Smooth muscle cell (in vitro differentiated cells): ENCODE measurements around the gene PCDHAC2. TPM values are rescaled to one million over a fixed set of nuclear protein-coding genes. Genes with fewer than 3 reads are reported as not detected.
A peak's percentile ranks its signal among the peaks of the same experiment; 100 is the strongest.

Experiments
- DNase-seq: peaks from one replicate; lab custom pipeline; 2025; ENCODE audit not compliant: unreplicated experiment; lab: John Stamatoyannopoulos, UW
- H2AFZ ChIP-seq: fragments of 200-600 bp; sonication (generic); 2 replicates; pipeline ENCODE4 v1.6.0; 2016; ENCODE audit warnings: antibody characterized with exemption, low read depth, mild to moderate bottlenecking
- H3F3A ChIP-seq: fragments of 200-600 bp; sonication (generic); 2 replicates; pipeline ENCODE4 v1.6.0; 2017; ENCODE audit warnings: antibody characterized with exemption, low read depth
- H3K27ac ChIP-seq: fragments of 200-600 bp; sonication (generic); 2 replicates; pipeline ENCODE4 v1.5.1; 2016; ENCODE audit warnings: low read depth, mild to moderate bottlenecking
- H3K27me3 ChIP-seq: fragments of 200-600 bp; sonication (generic); 2 replicates; pipeline ENCODE4 v1.6.1; 2016; ENCODE audit warnings: low read depth, mild to moderate bottlenecking
- H3K36me3 ChIP-seq: fragments of 200-600 bp; sonication (generic); 2 replicates; pipeline ENCODE4 v1.5.1; 2016; ENCODE audit warnings: low read depth
- H3K4me1 ChIP-seq: fragments of 200-600 bp; sonication (generic); 2 replicates; pipeline ENCODE4 v1.5.1; 2016; ENCODE audit warnings: low read depth
- H3K4me2 ChIP-seq: fragments of 200-600 bp; sonication (generic); 2 replicates; pipeline ENCODE4 v1.6.0; 2016; ENCODE audit warnings: mild to moderate bottlenecking
- H3K4me3 ChIP-seq: fragments of 200-600 bp; sonication (generic); 2 replicates; pipeline ENCODE4 v1.5.1; 2016; ENCODE audit warnings: mild to moderate bottlenecking
- H3K79me2 ChIP-seq: fragments of 200-600 bp; sonication (generic); 2 replicates; pipeline ENCODE4 v1.6.0; 2016; ENCODE audit warnings: low read depth, mild to moderate bottlenecking
- H3K9ac ChIP-seq: fragments of 200-600 bp; sonication (generic); 2 replicates; pipeline ENCODE4 v1.6.0; 2016; ENCODE audit warnings: low read depth
- H3K9me3 ChIP-seq: fragments of 200-600 bp; sonication (generic); replicated peaks from 2 replicates; pipeline ENCODE4 v1.5.1; 2016; ENCODE audit warnings: low read depth
- H4K20me1 ChIP-seq: fragments of 200-600 bp; sonication (generic); 2 replicates; pipeline ENCODE4 v1.6.0; 2016; ENCODE audit warnings: low read depth
- WGBS: methylation state at CpG from one replicate; pipeline ENCODE4 v1.1.7; 2016; ENCODE audit warnings: low lambda C conversion rate; 5-methylcytosine and 5-hydroxymethylcytosine counted together
- polyA plus RNA-seq: library from polyadenylated mRNA; unstranded; fragments of >200 nt; fragmentation: Nextera tagmentation; extraction: Ambion mirVana; gene quantifications from 2 replicates; pipeline ENCODE4 v1.2.1, GENCODE V29; 2016
- total RNA-seq: library from RNA; depleted of rRNA; stranded (reverse); fragments of >200 nt; gene quantifications from 2 replicates; pipeline ENCODE4 v1.2.3, GENCODE V29; 2014
- TF ChIP-seq, protein P1 (sequence below): fragments of 200-600 bp; sonication (generic); IDR thresholded peaks from 2 replicates; pipeline ENCODE4 v1.5.1; 2017; ENCODE audit warnings: borderline replicate concordance, mild to moderate bottlenecking, antibody characterized with exemption; ENCODE audit not compliant: insufficient read depth, poor library complexity, severe bottlenecking

The PCDHAC2 gene, protein sequence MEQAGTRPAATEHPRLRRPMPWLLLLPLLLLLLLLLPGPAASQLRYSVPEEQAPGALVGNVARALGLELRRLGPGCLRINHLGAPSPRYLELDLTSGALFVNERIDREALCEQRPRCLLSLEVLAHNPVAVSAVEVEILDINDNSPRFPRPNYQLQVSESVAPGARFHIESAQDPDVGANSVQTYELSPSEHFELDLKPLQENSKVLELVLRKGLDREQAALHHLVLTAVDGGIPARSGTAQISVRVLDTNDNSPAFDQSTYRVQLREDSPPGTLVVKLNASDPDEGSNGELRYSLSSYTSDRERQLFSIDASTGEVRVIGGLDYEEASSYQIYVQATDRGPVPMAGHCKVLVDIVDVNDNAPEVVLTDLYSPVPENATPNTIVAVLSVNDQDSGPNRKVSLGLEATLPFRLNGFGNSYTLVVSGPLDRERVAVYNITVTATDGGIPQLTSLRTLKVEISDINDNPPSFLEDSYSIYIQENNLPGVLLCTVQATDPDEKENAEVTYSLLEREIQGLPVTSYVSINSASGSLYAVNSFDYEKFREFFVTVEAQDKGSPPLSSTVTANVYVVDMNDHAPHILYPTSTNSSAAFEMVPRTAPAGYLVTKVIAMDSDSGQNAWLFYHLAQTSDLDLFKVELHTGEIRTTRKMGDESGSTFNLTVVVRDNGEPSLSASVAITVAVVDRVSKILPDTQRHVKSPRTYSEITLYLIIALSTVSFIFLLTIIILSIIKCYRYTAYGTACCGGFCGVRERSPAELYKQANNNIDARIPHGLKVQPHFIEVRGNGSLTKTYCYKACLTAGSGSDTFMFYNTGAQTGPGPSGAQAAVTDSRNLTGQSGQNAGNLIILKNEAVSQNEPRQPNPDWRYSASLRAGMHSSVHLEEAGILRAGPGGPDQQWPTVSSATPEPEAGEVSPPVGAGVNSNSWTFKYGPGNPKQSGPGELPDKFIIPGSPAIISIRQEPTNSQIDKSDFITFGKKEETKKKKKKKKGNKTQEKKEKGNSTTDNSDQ
- 5.2 and 7.4 TPM in 2 replicates for total RNA-seq
- polyA plus RNA-seq, result 3.5 and 4.7 TPM in 2 replicates

DNA sequence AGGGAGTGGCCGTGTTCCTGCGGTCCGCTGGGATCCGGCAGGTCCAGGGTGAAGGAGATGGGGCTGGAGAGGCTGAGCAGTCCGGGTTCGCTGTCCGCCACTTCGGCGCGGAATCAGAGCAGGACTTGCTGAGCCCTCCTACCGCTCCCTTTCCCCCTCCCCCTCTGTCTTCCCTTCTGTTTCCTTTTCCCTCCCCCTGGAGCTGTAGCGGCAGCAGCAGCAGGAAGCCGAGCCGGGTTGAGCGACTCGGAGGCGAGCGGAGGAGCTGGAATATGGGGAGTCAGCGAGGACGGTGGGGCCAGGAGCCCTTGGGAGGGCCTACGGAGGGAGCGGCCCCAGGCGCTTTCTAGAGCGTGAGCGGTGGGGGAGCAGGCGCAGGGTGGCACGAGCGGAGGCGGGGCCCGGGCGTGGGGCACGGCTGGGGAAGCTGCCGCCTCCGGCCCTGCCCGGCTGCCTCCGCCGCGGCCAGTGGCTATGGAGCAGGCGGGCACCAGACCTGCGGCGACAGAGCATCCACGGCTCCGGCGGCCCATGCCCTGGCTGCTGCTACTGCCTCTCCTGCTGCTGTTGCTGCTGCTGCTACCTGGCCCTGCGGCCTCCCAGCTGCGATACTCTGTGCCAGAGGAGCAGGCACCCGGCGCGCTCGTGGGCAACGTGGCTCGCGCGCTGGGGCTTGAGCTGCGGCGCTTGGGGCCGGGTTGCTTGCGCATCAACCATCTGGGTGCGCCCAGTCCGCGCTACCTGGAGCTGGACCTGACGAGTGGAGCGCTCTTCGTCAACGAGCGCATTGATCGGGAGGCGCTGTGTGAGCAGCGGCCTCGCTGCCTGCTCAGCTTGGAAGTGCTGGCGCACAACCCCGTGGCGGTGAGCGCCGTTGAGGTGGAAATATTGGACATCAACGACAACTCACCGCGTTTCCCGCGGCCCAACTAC, at the start of gene PCDHAC2:
PCDHAC2 (plus strand) TSS at position 184 of the 933 bp plus-strand sequence; CDS start at position 475, 291 bp downstream.
- no peak within 1 kb of the TSS for H3K27ac ChIP-seq

DNA sequence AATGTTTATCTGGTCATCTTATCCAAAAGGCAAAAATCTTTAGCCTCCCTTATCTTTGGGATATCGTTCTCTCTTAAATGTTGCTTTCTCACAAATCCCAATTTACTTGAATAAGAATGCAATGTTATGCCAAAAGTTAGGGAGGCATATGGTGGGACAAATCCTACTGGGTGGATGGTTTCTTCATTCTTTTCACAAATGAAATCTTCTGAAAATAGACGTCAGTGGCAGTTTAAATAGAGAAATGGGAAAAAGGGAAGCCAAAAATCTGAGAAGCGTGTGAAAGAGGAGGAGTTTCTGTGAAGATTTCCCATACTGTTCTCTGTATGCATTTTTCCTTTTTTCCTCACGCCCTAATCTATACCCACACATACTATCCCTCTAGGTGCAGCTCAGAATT, 42.7 kb upstream of the PCDHAC2 start:
- DNase-seq, result no peak
- TF ChIP-seq, protein P1, sequence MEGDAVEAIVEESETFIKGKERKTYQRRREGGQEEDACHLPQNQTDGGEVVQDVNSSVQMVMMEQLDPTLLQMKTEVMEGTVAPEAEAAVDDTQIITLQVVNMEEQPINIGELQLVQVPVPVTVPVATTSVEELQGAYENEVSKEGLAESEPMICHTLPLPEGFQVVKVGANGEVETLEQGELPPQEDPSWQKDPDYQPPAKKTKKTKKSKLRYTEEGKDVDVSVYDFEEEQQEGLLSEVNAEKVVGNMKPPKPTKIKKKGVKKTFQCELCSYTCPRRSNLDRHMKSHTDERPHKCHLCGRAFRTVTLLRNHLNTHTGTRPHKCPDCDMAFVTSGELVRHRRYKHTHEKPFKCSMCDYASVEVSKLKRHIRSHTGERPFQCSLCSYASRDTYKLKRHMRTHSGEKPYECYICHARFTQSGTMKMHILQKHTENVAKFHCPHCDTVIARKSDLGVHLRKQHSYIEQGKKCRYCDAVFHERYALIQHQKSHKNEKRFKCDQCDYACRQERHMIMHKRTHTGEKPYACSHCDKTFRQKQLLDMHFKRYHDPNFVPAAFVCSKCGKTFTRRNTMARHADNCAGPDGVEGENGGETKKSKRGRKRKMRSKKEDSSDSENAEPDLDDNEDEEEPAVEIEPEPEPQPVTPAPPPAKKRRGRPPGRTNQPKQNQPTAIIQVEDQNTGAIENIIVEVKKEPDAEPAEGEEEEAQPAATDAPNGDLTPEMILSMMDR, result no peak
- 95% methylated on average over 4 of the region's 4 CpGs for WGBS
- Histone ChIP-seq H3F3A (peaks cover 6% of the 10 kb centered on the region), H3K4me1 (peaks cover 4% of the 10 kb centered on the region), H3K9ac (no peak overlapping the region), H3K27ac (no peak overlapping the region), H3K79me2 (no peaks in the 10 kb centered on the region), H3K36me3 (no peaks in the 10 kb centered on the region), H3K27me3 (no peaks in the 10 kb centered on the region), H3K4me3 (no peak overlapping the region), H3K4me2 (no peak overlapping the region), H3K9me3 (no peaks in the 10 kb centered on the region), H2AFZ (no peak overlapping the region), H4K20me1 (peaks cover 52% of the 10 kb centered on the region)

More for the DNA sequence above, at the start of gene PCDHAC2:
- DNase-seq, result peak; percentile 45
- H3K4me3 ChIP-seq, result peak within 1 kb of the TSS; percentile 88
- H3K9me3 ChIP-seq, result no peaks in the 10 kb centered on the region
- TF ChIP-seq, protein P1, result no peak
- H3K9ac ChIP-seq, result no peak within 1 kb of the TSS
- H3K36me3 ChIP-seq, result no peaks in the 10 kb centered on the region
- H3K4me2 ChIP-seq, result peak within 1 kb of the TSS; percentile 98
- under 1% methylated on average over 56 of the region's 80 CpGs for WGBS
- H3K79me2 ChIP-seq, result peaks cover 13% of the 10 kb centered on the region
- peak within 1 kb of the TSS; percentile 70 for H2AFZ ChIP-seq
- H4K20me1 ChIP-seq, result peaks cover 58% of the 10 kb centered on the region
- peaks cover 13% of the 10 kb centered on the region for H3F3A ChIP-seq
- H3K27me3 ChIP-seq, result no peaks in the 10 kb centered on the region
- peaks cover 12% of the 10 kb centered on the region for H3K4me1 ChIP-seq

DNA sequence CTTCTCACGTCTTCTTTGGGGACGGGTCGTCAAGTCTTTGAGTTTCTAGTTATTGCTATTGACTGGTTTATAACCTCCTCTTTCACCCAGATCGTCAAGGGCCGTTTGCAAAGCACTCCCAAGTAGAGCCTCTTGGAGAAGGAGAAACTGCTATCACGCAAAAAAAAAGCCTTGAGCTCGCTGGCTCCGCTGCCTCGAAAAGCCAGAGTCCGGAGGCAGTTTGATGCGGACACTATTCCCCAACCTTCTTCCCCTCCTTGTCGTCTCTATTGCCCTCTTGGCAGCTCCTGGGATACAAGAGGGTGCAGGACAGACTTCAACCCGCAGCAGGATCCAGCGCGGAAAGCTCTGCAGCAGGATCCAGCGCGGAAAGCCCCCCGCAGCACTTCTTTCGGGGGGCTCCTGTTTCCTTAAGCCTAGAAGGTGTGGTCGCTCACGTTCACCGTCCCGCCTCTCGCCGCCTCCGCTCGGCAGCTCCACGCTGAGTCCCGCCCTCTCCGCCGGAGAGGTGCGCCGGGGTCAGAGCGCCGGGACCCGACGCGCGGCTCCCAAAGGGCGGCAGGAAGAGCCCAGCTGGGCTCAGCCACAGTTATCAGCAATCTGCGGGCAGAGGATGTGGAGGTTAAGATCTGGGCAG, 40.4 kb upstream of the PCDHAC2 start, which contains the start of gene PCDHAC1:
PCDHAC1 (plus strand) TSS at position 494 of the 637 bp plus-strand sequence. CDS start 594 bp downstream, outside the sequence.
- peak within 1 kb of the TSS; percentile 96 for H3K4me2 ChIP-seq
- peak within 1 kb of the TSS; percentile 74 for H2AFZ ChIP-seq
- H4K20me1 ChIP-seq, result peaks cover 56% of the 10 kb centered on the region
- H3K27ac ChIP-seq, result no peak within 1 kb of the TSS
- H3K27me3 ChIP-seq, result no peaks in the 10 kb centered on the region
- H3K4me3 ChIP-seq, result peak within 1 kb of the TSS; percentile 73
- H3K4me1 ChIP-seq, result peaks cover 4% of the 10 kb centered on the region
- TF ChIP-seq, protein P1, result no peak
- peaks cover 6% of the 10 kb centered on the region for H3F3A ChIP-seq
- H3K9me3 ChIP-seq, result no peaks in the 10 kb centered on the region
- 3% methylated on average over 41 of the region's 41 CpGs for WGBS
- H3K79me2 ChIP-seq, result no peaks in the 10 kb centered on the region
- H3K9ac ChIP-seq, result peak within 1 kb of the TSS; percentile 10
- no peaks in the 10 kb centered on the region for H3K36me3 ChIP-seq
- no peak for DNase-seq
